HCT116 (cell line): ENCODE measurements around the gene FAM78B. TPM values are rescaled to one million over a fixed set of nuclear protein-coding genes. Genes with fewer than 3 reads are reported as not detected.

ENCODE experiments used
- ATAC-seq: fragments of 200-7000 bp; cut with Tn5 transposase; 2 replicates; pipeline ENCODE4 v1.9.1; 2020; ENCODE audit warnings: mild to moderate bottlenecking, moderate library complexity
- BruUV-seq: library from RNA; stranded (reverse); fragments of 400-500 nt; replicated peaks from 2 replicates; lab custom pipeline; 2021; lab: Mats Ljungman, UMichigan
- CTCF ChIA-PET: fragments of 300-600 bp; sonication (Branson Sonifier 250); formaldehyde crosslinking; loops from one replicate; lab custom pipeline; 2021; ENCODE audit warnings: antibody characterized with exemption; lab: Charles Lee
- POLR2A ChIA-PET: fragments of 300-600, 350-600 bp; sonication (Branson Sonifier 250); formaldehyde crosslinking; loops from one replicate; lab custom pipeline; 2021; ENCODE audit warnings: antibody characterized with exemption; lab: Charles Lee
- RAD21 ChIA-PET, 2 experiments: fragments of 300-600 bp; sonication (Branson Sonifier 250); formaldehyde crosslinking; loops; one replicate each; lab custom pipeline; 2023; ENCODE audit warnings: low total read pairs in 2 of 2; ENCODE audit not compliant: uncharacterized antibody in 2 of 2, unreplicated experiment in 2 of 2, low non-redundant PET in 1 of 2; lab: Charles Lee
- DNase-seq: peaks from one replicate; pipeline ENCODE4 v3.0.0-alpha.2; 2010; ENCODE audit warnings: low read depth, low spot score
- H2AFZ ChIP-seq: fragments of 200-600 bp; shearing (Covaris generic), sonication (generic); 2 replicates; pipeline ENCODE4 v1.6.1; 2017; ENCODE audit warnings: low read depth, mixed run types, mixed read lengths, antibody characterized with exemption, low read length; ENCODE audit not compliant: poor library complexity, severe bottlenecking
- H3K27ac ChIP-seq: 2 replicates; pipeline ENCODE4 v1.5.1; 2012; ENCODE audit warnings: low read depth, low read length
- H3K27me3 ChIP-seq: fragments of 200-600 bp; sonication (generic); 2 replicates; pipeline ENCODE4 v1.6.1; 2016; ENCODE audit warnings: mixed run types, low read length, mixed read lengths; ENCODE audit not compliant: insufficient read depth
- H3K36me3 ChIP-seq, 2 experiments: fragments of 200-500 bp in 1 of 2; fragments of 200-600 bp in 1 of 2; sonication (Bioruptor generic) in 1 of 2; sonication (generic) in 1 of 2; 2 replicates each; pipeline versions ENCODE4 v1.5.1 to v1.6.1; 2014 to 2016; ENCODE audit warnings: low read length in 2 of 2, inconsistent platforms in 1 of 2, mixed read lengths in 1 of 2, mixed run types in 1 of 2; ENCODE audit not compliant: insufficient read depth in 2 of 2, control insufficient read depth in 1 of 2
- H3K4me1 ChIP-seq, 2 experiments: fragments of 200-600 bp in 1 of 2; sonication (generic) in 1 of 2; 2 replicates each; pipeline versions ENCODE4 v1.5.1 to v1.6.1; 2012 to 2017; ENCODE audit warnings: low read length in 2 of 2, inconsistent platforms in 1 of 2, mild to moderate bottlenecking in 1 of 2, mixed read lengths in 1 of 2, mixed run types in 1 of 2, moderate library complexity in 1 of 2; ENCODE audit not compliant: insufficient read depth in 2 of 2, control insufficient read depth in 1 of 2
- H3K4me2 ChIP-seq: fragments of 200-600 bp; sonication (generic); 2 replicates; pipeline ENCODE4 v1.6.1; 2017; ENCODE audit warnings: mixed run types, low read length, mixed read lengths
- H3K4me3 ChIP-seq, 2 experiments: fragments of 200-600 bp in 1 of 2; sonication (generic) in 1 of 2; replicated peaks in 1 of 2; 2 replicates each; pipeline ENCODE4 v1.5.1; 2011 to 2016; ENCODE audit warnings: low read length in 2 of 2, control low read depth in 1 of 2, low read depth in 1 of 2, mild to moderate bottlenecking in 1 of 2, mixed read lengths in 1 of 2, mixed run types in 1 of 2
- H3K79me2 ChIP-seq: fragments of 200-600 bp; sonication (generic); 2 replicates; pipeline ENCODE4 v1.6.1; 2017; ENCODE audit warnings: mild to moderate bottlenecking, mixed run types, low read length, moderate library complexity, mixed read lengths; ENCODE audit not compliant: insufficient read depth
- H3K9ac ChIP-seq: fragments of 200-600 bp; sonication (generic); 2 replicates; pipeline ENCODE4 v1.6.1; 2016; ENCODE audit warnings: low read length, mixed read lengths
- H3K9me2 ChIP-seq: fragments of 200-600 bp; sonication (generic), shearing (Covaris generic); 2 replicates; pipeline ENCODE4 v1.6.1; 2017; ENCODE audit warnings: mixed run types, mild to moderate bottlenecking, moderate library complexity; ENCODE audit not compliant: insufficient read depth
- H3K9me3 ChIP-seq, 2 experiments: fragments of 200-500 bp in 1 of 2; fragments of 200-600 bp in 1 of 2; sonication (Bioruptor generic) in 1 of 2; sonication (generic) in 1 of 2; 2 replicates each; pipeline ENCODE4 v1.6.1; 2014 to 2017; ENCODE audit warnings: low read length in 2 of 2, mixed read lengths in 2 of 2, inconsistent platforms in 1 of 2, low read depth in 1 of 2, mild to moderate bottlenecking in 1 of 2, mixed run types in 1 of 2, moderate library complexity in 1 of 2; ENCODE audit not compliant: control insufficient read depth in 1 of 2, insufficient read depth in 1 of 2
- H4K20me1 ChIP-seq: fragments of 200-600 bp; sonication (generic), shearing (Covaris generic); 2 replicates; pipeline ENCODE4 v1.6.1; 2017; ENCODE audit warnings: mixed run types, mild to moderate bottlenecking, moderate library complexity; ENCODE audit not compliant: insufficient read depth
- TCF7L2 ChIP-seq: IDR thresholded peaks from 2 replicates; pipeline ENCODE4 v1.7.0; 2011; ENCODE audit warnings: borderline replicate concordance, inconsistent platforms; ENCODE audit not compliant: insufficient read depth, insufficient read length; ENCODE audit errors: extremely low read depth
- YY1 ChIP-seq: IDR thresholded peaks from 2 replicates; pipeline ENCODE4 v1.6.1; 2011; ENCODE audit warnings: low read length, low read depth, moderate library complexity, mild to moderate bottlenecking; ENCODE audit not compliant: insufficient replicate concordance; ENCODE audit errors: extremely low read depth
- intact Hi-C: fragments of 100-400 bp; cut with micrococcal nuclease; formaldehyde crosslinking; loops from 2 replicates; pipeline ENCODE4 v1.10.0; 2022
- total RNA-seq: library from RNA; stranded (reverse); gene quantifications from one replicate; pipeline ENCODE4 v1.2.1, GENCODE V29; 2021; ENCODE audit not compliant: unreplicated experiment
- TF ChIP-seq, protein P1 (sequence below): IDR thresholded peaks from 2 replicates; pipeline ENCODE4 v1.6.1; 2011; ENCODE audit warnings: mild to moderate bottlenecking, low read length, moderate library complexity; ENCODE audit not compliant: insufficient replicate concordance; ENCODE audit errors: extremely low read depth

The FAM78B gene
- total RNA-seq, 1 experiment from 2014 or later = 1.4 TPM

DNA sequence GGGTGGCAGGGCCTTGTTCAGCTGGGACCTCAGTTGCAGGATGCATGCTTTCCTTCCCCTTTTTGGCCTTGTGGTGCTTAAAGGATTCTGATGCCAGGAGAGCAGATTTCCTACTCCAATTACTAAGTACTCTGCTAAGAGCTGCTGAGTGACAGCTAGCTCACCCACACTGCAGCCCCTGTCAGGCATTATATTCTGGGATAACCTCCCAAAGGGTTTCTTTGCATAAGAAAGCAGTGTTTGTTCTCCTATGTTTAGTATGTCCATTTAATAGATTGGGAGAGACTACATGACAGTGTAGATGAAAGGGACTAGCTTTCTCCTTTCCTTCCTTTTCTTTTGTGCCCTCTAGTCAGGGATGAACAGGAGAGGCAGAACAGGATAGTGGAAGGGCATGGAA, 100.7 kb downstream of the FAM78B start:
- Histone ChIP-seq H3K4me1 (no peaks in the 10 kb centered on the region), H3K36me3 (no peaks in the 10 kb centered on the region), H4K20me1 (no peaks in the 10 kb centered on the region), H3K9me3 (no peaks in the 10 kb centered on the region), H2AFZ (no peak overlapping the region), H3K27ac (no peak overlapping the region), H3K9ac (no peak overlapping the region), H3K4me2 (no peak overlapping the region), H3K4me3 (no peak overlapping the region), H3K9me2 (no peaks in the 10 kb centered on the region), H3K27me3 (peaks cover 4% of the 10 kb centered on the region; the same call in 1 of the 2 replicates), H3K79me2 (no peaks in the 10 kb centered on the region)
- RAD21 ChIA-PET = no interaction called here
- DNase-seq (no peak), ATAC-seq (no peak)
- CTCF ChIA-PET = no interaction called here
- intact Hi-C loops = loop anchor here (5.0 kb wide), 1 partner anchor 49 kb away; no protein-coding TSS in a partner anchor
- TF ChIP-seq, protein P1, sequence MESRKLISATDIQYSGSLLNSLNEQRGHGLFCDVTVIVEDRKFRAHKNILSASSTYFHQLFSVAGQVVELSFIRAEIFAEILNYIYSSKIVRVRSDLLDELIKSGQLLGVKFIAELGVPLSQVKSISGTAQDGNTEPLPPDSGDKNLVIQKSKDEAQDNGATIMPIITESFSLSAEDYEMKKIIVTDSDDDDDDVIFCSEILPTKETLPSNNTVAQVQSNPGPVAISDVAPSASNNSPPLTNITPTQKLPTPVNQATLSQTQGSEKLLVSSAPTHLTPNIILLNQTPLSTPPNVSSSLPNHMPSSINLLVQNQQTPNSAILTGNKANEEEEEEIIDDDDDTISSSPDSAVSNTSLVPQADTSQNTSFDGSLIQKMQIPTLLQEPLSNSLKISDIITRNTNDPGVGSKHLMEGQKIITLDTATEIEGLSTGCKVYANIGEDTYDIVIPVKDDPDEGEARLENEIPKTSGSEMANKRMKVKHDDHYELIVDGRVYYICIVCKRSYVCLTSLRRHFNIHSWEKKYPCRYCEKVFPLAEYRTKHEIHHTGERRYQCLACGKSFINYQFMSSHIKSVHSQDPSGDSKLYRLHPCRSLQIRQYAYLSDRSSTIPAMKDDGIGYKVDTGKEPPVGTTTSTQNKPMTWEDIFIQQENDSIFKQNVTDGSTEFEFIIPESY = no peak
- TF ChIP-seq TCF7L2 = no peak
- BruUV-seq = no TSS peak
- POLR2A ChIA-PET = no interaction called here

DNA sequence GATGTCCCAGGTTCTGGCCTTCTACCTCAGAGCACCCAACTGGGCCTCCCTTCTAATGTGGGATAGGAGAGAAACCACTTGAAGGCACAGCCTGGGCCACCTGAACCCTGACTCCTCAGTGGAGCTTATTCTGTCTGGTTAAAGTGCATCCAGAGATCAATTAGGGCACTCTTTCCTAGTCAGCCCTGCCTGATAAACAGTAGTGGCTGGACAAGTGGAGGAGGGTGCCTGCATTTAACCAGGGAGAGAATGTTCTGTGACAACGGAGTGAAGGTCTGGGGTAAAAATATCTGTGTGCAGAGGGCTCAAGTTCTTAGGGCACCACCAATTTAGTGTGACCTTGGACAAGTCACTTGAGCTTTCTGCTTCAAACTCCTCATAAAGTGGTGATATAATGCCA, 101.8 kb downstream of the FAM78B start:
- intact Hi-C loops = loop anchor here (5.0 kb wide), 1 partner anchor 48 kb away; no protein-coding TSS in a partner anchor
- BruUV-seq = no TSS peak
- no peak overlapping the region for H3K4me3 ChIP-seq
- ChIA-PET CTCF (no interaction called here), POLR2A (no interaction called here), RAD21 (no interaction called here)
- no peaks in the 10 kb centered on the region for H3K36me3 ChIP-seq
- no peak overlapping the region for H3K9ac ChIP-seq
- no peaks in the 10 kb centered on the region for H4K20me1 ChIP-seq
- TF ChIP-seq YY1 = no peak
- H3K9me2 ChIP-seq = no peaks in the 10 kb centered on the region
- peaks cover 7% of the 10 kb centered on the region for H3K27me3 ChIP-seq
- no peaks in the 10 kb centered on the region for H3K4me1 ChIP-seq
- no peak overlapping the region for H3K27ac ChIP-seq
- no peaks in the 10 kb centered on the region for H3K79me2 ChIP-seq
- DNase-seq (no peak), ATAC-seq (no peak)
- H2AFZ ChIP-seq = no peak overlapping the region
- H3K4me2 ChIP-seq = no peak overlapping the region
- no peaks in the 10 kb centered on the region for H3K9me3 ChIP-seq
